Stimulated activated CD4-positive, alpha-beta T cell treated with anti-CD3 and anti-CD28 coated beads, Interleukin-12 subunit alpha, Interleukin-12 subunit beta, amount 100 ng/mL, for 4 hours (primary cell): ENCODE results near the gene KIRREL3.

Experiments
- DNase-seq: peaks from one replicate; pipeline ENCODE4 v3.0.0-alpha.2; 2020

Gene KIRREL3

GRCh38 chr11:126624506-126624905 lies 376.1 kb downstream of the KIRREL3 start:
- DNase-seq: no peak

DNA sequence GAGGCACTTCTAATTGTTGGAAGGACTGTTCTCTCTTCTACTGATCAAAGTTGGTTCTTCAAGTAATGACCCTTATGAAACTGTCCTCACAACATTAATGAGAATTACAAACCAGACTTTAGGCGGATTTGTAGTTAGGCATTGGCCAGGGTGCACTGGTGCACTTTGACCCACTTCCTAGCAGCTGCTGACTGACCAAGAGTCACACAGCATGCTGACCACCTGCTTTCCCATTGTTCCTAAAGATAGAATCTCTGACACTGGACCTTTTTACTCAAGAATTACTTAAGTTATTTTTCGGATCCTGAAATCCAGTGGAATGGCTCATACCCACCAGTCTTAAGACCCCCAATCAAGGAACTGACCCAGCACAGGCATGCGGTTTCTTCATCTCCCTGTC lies 381.1 kb downstream of the KIRREL3 start:
- DNase-seq: no peak

DNA sequence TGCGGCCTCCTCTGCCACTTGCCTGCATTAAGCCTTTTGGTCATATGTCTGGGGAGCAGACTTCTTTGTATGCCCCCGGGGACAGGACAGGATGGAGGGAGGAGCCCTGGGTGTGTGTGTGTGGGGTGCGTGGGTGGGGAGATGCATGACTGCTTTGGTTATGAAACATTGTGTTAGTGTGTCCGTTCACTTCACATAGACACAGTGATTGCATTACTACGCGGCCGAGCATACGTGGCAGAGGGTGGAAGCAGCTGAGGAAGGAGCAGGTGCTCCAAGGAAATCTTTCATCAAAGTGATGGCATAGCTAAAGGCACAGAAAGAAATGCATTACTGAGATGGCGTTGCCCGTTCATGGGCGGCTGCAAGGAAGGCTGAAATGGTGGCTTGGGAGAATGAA lies 384.7 kb downstream of the KIRREL3 start:
- no peak for DNase-seq

- no peak for DNase-seq
Measured at GRCh38 chr11:126613272-126613671, 387.3 kb downstream of the KIRREL3 start.

GRCh38 chr11:126612671-126613070 lies 387.9 kb downstream of the KIRREL3 start:
- no peak for DNase-seq

- no peak for DNase-seq
Measured at GRCh38 chr11:126611438-126611837, 389.1 kb downstream of the KIRREL3 start.

GRCh38 chr11:126608658-126609057 lies 391.9 kb downstream of the KIRREL3 start:
- no peak for DNase-seq

GRCh38 chr11:126607776-126608541 lies 392.6 kb downstream of the KIRREL3 start:
- no peak for DNase-seq

DNA sequence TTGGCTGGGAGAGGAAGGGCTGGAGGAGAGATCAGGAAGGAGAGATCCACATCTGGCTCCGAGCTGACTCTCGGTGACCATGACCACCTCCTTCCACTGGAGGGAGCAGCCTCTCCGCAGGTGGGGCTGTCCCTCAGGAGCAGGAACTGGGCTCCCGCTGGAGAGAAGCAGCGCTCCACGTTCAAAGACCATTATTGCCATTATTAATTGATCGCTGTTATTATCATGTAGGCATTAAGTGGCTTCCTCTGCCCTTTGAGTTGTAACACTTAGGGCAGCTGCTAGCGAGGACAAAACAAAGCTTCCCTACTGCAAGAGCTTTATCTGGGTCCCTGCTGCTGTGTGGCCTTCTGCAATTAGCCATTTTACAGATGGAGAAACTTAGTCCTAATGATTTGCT lies 393.2 kb downstream of the KIRREL3 start:
- DNase-seq: no peak

DNA sequence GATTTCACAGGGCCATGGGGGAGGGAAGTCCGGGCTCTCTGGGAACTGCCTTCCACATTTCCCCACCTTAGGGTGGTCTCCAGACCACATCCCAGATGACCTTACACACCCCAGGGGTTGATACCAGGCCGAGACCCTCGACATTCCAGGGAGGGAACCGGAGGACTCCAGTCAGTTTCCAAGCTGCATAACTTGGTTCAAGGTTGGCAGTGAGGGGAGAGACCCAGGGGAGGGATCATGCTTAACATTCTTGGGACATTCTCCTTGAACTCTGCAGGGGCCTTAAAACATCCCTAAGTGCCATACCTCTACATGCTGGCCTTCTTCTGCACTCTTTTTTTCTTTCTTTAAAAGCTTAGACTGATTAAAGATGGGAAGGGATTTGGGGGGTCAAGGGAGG lies 394.1 kb downstream of the KIRREL3 start:
- DNase-seq: no peak

DNA sequence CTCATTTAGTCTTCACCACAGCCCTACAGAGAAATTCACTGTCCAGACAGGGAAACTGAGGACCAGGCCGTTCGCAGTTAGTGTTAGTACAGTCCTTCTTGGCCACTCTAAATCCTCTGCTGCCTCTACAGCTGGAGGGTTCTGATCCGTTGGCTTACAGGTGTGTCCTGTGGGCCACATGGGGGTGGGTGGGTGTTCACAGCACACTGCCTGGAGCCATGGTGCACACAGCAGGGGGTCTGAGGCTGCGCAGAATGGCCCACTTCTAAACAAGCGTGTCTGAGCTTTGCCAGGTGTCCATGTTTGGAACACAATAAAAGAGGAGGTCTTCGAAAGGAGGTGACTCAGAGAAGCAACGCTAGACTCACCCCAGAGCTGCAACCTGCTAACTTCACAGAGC lies 396.1 kb downstream of the KIRREL3 start:
- DNase-seq: no peak

GRCh38 chr11:126603486-126603885 lies 397.1 kb downstream of the KIRREL3 start:
- DNase-seq: no peak

- no peak for DNase-seq
Measured at GRCh38 chr11:126602993-126603392, 397.6 kb downstream of the KIRREL3 start.

- no peak for DNase-seq
Measured at GRCh38 chr11:126602349-126602940, 398.1 kb downstream of the KIRREL3 start.

DNA sequence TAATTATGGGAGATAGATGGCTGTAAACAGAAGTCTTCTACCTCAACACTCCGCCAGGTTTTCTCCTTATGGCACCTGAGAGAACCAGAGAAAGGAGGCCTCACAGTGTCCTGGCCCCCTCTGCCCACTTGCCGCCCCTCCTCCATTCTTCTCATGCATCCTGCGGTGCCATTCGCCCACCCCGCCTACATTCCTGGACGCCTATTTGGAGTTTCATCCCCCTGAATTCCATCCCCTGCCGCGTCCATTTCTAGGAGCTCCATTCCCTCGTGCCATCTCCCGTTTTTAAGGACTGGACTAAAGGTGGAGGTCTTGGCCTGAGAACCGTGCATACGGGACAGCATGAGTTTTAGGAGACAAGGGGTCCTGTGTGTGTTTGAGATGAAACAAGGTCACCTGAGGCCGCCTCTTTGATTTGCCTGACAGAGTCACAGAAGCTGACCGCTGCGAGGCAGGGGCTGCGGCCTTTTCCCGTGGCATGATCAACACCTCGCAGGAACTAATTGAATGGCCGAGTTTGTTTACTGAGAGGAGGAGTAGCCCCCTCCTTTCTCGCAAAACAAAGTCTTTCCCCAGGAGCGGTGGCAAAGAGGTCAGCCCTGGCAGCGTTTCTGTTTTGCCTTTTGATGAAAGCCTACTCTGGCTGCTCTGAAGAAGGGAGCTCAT lies 398.9 kb downstream of the KIRREL3 start:
- no peak for DNase-seq

- DNase-seq: no peak
Measured at GRCh38 chr11:126601136-126601535, 399.4 kb downstream of the KIRREL3 start.

DNA sequence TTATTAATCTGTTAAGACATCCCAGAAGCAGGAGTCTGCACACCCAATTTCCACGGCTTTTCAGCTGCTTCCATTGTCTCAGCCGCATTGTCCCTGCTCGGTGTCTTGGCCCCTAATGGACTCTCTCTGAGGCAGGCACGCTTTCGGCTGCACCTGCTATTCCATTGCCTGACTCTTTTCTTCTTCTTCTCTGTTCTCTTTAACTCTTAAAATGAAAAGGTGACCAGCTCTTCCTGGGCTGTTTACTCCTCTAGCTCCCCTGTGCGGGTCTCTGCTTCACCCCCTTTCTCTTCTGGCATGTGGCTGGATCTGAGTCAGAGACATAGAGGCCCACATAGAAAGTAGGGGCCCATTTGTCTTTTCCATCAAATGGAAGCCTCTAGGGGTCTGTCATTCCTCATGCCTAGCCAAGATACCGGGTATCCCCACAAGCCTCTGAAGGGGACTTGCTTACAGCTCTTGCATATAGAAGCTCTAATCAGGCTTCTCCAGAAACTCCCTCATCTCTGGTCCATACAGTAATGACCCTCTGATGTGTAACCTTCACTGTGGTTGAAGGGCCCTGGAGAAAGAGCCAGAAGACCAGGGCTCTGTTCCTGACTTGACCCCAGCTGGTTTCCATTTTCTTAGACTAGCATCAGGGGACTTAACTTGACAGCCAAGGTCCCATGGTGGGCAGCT lies 401.2 kb downstream of the KIRREL3 start:
- no peak for DNase-seq

GRCh38 chr11:126598344-126599216 lies 402.0 kb downstream of the KIRREL3 start:
- DNase-seq: no peak

GRCh38 chr11:126597041-126597440 lies 403.5 kb downstream of the KIRREL3 start:
- DNase-seq: no peak

DNA sequence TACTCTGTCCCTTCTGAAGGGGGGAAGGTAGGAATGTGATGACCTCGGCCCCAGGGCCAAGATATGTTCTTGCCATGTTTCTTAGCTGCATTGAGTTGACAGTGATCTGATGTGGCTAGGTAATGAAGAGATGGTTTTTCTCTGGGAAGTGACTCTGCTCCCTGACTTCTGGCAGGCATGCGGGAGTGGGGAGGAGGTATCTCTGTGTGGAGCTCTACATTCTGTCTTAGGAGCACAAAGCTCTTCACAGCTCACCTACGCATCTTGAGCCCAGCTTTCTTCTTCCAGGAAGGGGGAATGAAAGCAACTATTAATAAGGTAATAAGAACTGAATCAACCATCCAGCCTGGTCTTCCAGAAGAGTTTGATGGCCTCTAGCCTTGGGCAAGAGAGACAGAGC lies 404.1 kb downstream of the KIRREL3 start:
- no peak for DNase-seq

DNA sequence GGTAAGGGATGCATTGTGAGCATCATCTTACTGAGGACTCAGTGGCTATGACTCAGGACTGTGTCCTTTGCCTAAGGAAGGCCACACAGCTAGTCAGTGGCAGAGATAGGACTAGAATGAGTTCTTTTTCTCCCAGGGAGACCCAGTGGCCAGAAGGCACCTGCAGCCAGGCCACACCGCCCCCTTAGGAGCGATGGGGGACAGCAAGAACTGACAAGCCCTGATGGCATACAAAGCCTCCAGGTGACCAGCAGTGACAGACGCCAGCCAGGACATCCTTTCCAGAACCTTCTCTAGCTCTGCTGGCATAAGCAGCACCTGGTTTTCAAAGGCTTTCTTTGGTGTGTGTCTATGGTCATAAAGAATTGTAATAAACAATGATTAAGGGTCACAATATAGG lies 405.0 kb downstream of the KIRREL3 start:
- DNase-seq: no peak

GRCh38 chr11:126594921-126595367 lies 405.6 kb downstream of the KIRREL3 start:
- no peak for DNase-seq
